SH-SY5Y (cell line): Measurements from ENCODE around the gene HOMER1.

Experiments used
- GATA2 ChIP-seq: IDR thresholded peaks from 2 replicates; pipeline ENCODE4 v1.6.1; 2011; ENCODE audit warnings: mild to moderate bottlenecking, low read depth, low read length
- GATA3 ChIP-seq: IDR thresholded peaks from 2 replicates; pipeline ENCODE4 v1.6.1; 2011; ENCODE audit warnings: low read depth, mild to moderate bottlenecking, low read length, moderate library complexity

DNA sequence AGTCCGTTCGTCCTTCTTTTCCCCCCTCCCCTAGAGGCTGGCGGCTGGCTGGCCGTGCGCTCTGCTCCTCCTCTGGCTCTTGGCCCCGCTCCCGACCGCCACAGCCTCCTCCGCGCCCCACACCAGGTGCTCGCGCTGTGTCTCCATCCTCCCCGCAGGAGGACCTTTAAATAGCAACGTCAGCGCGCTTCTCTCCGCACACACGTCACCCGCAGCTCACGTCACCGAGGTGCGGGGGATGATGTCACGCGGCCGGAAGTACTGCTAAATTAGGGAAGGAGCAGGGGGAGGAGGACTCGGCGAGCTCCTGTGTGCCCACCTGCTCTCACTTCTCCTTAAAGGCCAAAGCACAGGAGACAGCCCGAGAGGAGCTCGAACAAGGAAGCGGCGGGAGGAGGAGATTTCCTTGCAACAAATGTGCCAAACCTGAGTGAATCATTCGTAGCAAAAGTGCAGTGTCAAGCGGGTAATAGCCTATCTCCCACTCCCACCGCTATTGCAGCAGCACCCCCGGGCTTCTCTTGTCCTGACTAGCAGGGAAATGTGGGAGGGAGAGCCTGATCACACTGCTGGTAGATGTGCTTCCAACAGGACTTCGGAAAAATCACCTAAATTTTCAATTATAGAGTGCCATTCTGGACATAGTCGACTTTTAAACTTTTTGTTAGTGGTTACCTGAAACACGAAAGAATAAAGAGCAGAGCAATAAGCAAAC lies 614 bp upstream of the HOMER1 start:
- TF ChIP-seq GATA2 (no peak; the same call in 1 of the 2 replicates), GATA3 (no peak)
